GM21717 (cell line): Measurements from ENCODE around the gene ZFAND3.

Source experiments
- ATAC-seq: cut with Tn5 transposase; IDR thresholded peaks from one replicate; pipeline ENCODE4 v1.9.1; 2021; ENCODE audit warnings: mild to moderate bottlenecking, moderate library complexity; ENCODE audit not compliant: unreplicated experiment

ZFAND3 gene

GRCh38 chr6:38175786-38176185 lies 356.3 kb downstream of the ZFAND3 start:
- no peak for ATAC-seq

GRCh38 chr6:38176797-38177751 lies 357.5 kb downstream of the ZFAND3 start:
- ATAC-seq: no peak

GRCh38 chr6:38177882-38178583 lies 358.5 kb downstream of the ZFAND3 start:
- no peak for ATAC-seq

GRCh38 chr6:38178584-38178886 lies 359.0 kb downstream of the ZFAND3 start:
- no peak for ATAC-seq

GRCh38 chr6:38179300-38179699 lies 359.8 kb downstream of the ZFAND3 start:
- no peak for ATAC-seq

GRCh38 chr6:38179794-38180430 lies 360.4 kb downstream of the ZFAND3 start:
- ATAC-seq: no peak

- no peak for ATAC-seq
Observed at GRCh38 chr6:38180586-38180985, 361.1 kb downstream of the ZFAND3 start.

- ATAC-seq: no peak
Observed at GRCh38 chr6:38182426-38182825, 362.9 kb downstream of the ZFAND3 start.

- ATAC-seq: no peak
Observed at GRCh38 chr6:38183856-38184584, 364.5 kb downstream of the ZFAND3 start.

GRCh38 chr6:38184585-38185080 lies 365.1 kb downstream of the ZFAND3 start:
- ATAC-seq: no peak

GRCh38 chr6:38185244-38185643 lies 365.7 kb downstream of the ZFAND3 start:
- no peak for ATAC-seq

- ATAC-seq: no peak
Observed at GRCh38 chr6:38185752-38186151, 366.2 kb downstream of the ZFAND3 start.

- no peak for ATAC-seq
Observed at GRCh38 chr6:38187325-38187724, 367.8 kb downstream of the ZFAND3 start.

- no peak for ATAC-seq
Observed at GRCh38 chr6:38187811-38188590, 368.5 kb downstream of the ZFAND3 start.

GRCh38 chr6:38188677-38189335 lies 369.3 kb downstream of the ZFAND3 start:
- ATAC-seq: no peak

GRCh38 chr6:38191418-38191817 lies 371.9 kb downstream of the ZFAND3 start:
- ATAC-seq: no peak

GRCh38 chr6:38192011-38192410 lies 372.5 kb downstream of the ZFAND3 start:
- no peak for ATAC-seq

GRCh38 chr6:38192487-38192886 lies 373.0 kb downstream of the ZFAND3 start:
- no peak for ATAC-seq

- ATAC-seq: no peak
Observed at GRCh38 chr6:38193051-38193450, 373.5 kb downstream of the ZFAND3 start.
